HT1080 (cell line): ENCODE measurements around the gene DUSP2. TPM values are rescaled to one million over a fixed set of nuclear protein-coding genes. Genes with fewer than 3 reads are reported as not detected.

Source experiments
- DNase-seq: peaks from one replicate; pipeline ENCODE4 v3.0.0-alpha.2; 2015; ENCODE audit warnings: low read depth
- polyA plus RNA-seq, 2 experiments: library from polyadenylated mRNA; depleted of rRNA; stranded (reverse); fragments of >200 nt; gene quantifications; 2 replicates each; pipeline ENCODE4 v1.2.3, GENCODE V29; 2015
- total RNA-seq: library from RNA; depleted of rRNA; stranded (reverse); fragments of >200 nt; shearing (Covaris generic); gene quantifications from 2 replicates; pipeline ENCODE4 v1.2.3, GENCODE V29; 2014; rRNA removed

The DUSP2 gene, protein sequence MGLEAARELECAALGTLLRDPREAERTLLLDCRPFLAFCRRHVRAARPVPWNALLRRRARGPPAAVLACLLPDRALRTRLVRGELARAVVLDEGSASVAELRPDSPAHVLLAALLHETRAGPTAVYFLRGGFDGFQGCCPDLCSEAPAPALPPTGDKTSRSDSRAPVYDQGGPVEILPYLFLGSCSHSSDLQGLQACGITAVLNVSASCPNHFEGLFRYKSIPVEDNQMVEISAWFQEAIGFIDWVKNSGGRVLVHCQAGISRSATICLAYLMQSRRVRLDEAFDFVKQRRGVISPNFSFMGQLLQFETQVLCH
- 1.0 and 2.8 TPM in 2 replicates for total RNA-seq
- polyA plus RNA-seq (2015; cell fraction: cytosol; rRNA removed): 0.99 and 2.1 TPM in 2 replicates
- 0.91 and 1.4 TPM in 2 replicates for polyA plus RNA-seq (2015; cell fraction: nucleus; rRNA removed)

DNA sequence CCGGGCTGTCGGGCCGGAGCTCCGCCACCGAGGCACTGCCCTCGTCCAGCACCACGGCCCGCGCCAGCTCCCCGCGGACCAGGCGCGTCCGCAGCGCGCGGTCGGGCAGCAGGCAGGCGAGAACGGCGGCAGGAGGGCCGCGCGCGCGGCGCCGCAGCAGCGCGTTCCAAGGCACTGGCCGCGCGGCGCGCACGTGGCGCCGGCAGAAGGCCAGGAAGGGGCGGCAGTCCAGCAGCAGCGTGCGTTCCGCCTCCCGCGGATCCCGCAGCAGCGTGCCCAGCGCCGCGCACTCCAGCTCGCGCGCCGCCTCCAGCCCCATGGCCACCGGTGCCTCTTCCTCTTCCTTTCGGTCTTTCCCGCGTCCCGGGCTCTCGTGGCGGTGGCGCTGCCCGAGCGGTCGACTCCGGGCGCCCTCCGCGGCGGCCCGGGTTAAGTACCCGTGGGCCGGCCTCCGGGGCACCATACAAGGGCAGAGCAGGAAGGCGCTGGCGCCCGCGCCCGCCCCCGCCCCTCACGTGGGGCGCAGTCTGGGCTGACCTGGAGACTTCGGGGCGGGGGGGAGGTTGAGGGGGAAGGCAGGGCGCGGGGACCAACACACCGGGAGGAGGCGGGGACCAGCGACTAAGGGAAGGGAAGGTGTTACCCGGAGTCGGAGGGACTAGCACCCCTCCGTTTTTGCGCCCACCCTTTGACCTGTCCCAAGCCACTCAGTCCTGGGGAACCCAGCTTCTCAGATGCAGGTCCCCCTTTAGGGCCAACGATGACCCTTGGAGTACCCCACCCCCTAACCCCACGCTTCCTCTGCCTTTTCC, at the start of gene DUSP2:
TSS of gene DUSP2 (minus strand) at position 405 of the 812 bp plus-strand sequence. CDS start at position 319, 86 bp downstream.
- DNase-seq: peak; percentile 49

DNA sequence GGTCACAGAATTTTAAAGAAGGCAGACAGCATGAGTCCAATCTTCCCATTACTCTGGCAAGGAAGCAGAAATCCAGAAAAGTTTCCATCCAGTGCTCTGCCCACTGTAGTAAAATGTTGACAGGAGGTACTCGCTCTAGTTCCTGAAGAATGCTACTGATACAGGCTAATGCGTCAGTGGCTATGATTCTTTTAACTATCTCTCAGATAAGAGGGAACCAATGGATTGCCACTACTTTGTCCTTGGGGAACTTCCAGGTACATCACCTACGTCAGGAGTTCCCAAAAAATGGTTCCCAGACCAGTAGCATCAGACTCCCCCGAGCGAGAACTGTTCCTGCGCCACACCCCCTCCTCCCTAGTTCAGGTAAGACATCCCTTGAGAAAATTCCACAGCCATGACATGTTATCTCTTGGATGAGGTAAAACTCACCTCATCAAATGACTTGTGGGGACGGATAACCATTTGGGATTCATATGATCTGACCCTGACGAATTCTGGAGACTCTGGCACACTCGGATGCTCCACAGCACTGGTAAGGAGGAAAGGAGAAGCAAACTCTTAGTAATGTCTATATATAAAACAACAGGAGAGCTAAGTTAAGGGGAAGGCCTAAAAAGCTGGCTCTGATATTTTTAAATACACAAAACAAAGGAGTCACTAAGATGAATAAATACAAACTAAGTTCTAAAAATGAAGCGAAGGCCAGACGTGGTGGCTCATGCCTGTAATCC, 46.9 kb upstream of the DUSP2 start:
- no peak for DNase-seq

DNA sequence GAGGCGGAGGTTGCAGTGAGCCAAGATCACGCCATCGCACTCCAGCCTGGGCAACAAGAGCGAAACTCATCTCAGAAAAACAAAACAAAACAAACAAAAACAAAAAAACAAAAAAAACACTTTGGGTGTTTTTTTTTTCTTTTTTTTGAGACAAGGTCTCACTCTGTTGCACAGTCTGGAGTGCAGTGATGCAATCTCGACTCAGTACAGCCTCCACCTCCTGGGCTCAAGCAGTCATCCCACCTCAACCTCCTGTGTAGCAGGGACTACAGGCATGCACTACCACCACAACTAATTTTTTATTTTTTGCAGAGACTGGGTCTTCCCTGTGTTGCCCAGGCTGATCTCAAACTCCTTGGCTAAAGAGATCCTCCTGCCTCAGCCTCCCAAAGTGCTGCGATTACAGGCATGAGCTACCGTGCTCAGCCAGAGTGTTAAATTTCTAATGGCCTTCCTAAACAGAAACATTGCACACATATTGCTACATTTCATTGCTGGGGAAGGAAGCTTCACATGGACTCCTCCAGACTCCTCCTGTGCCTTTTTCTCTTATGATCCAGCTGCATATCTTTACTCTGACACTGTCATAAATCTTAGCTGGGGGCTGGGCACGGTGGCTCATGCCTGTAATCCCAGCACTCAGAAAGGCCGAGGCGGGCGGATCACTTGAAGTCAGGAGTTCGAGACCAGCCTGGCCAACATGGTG, 43.7 kb upstream of the DUSP2 start:
- no peak for DNase-seq

DNA sequence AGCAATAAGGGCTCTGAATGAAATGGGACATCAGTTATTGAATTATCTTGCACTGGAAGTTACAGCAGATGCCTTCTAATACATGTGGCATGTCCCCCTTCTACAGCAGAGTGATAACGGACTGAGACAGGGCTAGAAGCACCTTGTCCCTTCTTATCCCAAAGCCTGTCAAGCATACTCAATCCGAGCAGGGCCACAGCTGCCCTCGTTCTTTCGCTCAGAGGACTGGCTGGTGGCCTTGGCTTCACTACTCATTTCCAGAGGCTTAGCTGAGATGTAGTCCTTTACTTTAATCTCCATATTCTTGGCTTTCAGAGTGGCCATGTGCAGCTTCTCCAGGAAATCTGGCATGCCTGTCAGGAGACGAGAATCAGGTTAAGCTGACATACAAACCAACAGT, 41.3 kb upstream of the DUSP2 start:
- no peak for DNase-seq

DNA sequence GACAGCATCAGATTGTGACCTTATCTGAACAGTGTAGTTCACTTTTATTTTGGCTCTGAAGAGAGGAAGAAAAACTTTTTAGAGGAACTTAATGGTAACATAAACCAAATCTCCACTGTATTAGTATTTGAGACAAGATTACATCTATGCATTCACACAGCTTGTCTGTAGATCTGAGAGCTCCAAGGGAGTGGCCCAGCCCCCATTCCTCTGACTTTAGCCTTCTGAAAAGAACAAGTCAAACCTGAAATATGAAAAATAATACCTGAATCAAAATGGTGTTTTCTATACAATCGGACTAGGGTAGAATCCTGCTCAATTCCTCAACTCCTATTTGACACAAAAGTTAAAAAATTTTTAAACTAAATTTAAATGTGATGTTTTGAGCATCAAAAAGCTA, 40.3 kb upstream of the DUSP2 start:
- no peak for DNase-seq

DNA sequence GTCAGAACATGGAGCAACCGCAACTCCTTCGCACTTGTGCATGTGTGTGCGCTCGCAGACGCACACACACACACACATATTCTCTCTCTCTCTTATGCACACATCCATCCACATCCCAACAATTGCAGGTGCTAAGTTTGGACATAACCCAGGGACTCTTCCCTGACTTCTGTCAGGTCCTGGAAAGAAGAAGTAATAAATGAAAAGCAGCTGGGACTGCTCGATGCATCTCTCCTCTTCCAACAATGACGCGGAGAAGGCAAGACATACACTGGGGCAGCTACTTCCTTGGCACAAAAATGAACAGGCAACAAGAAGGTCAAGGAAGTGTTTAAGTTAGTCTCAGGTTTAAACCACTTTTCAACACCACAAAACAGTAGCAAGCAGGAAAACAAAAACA, 39.7 kb upstream of the DUSP2 start:
- no peak for DNase-seq

DNA sequence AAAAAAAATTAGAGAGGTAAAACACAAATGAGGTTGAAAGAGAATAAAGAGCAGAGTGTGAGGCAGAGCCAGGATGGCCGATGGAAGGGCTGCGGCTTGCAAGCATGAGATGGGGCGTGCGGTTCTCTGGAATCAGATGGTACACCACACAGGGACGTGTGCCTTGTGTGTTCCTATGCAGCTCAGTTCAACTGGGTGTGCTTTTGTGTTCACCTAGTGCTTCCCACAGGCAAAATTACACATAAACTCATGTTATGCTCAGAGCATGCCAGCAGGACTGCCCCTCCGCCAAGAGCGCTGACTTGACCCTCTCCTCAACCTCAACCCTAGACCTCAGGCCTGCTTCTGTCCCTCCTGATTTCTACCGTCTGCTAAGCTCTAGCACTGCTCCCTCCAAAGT, 38.9 kb upstream of the DUSP2 start:
- no peak for DNase-seq

DNA sequence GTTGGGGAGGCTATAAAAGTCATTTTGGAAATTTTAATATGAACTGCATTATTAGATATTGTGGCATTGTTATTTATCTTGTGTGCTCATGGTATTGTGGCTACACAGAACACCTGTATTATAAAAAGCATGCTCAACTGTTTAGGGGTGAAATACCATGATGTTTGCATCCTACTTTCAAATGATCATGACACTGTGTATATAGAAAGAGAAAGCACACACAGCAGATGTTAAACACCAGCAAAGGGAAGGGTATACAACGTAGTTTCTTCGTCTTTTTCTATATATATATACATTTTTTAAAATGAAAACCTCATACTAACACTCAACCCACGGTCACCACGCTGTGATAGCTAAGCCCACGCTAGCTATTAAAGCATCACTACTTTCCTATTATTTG, 36.3 kb upstream of the DUSP2 start:
- no peak for DNase-seq

DNA sequence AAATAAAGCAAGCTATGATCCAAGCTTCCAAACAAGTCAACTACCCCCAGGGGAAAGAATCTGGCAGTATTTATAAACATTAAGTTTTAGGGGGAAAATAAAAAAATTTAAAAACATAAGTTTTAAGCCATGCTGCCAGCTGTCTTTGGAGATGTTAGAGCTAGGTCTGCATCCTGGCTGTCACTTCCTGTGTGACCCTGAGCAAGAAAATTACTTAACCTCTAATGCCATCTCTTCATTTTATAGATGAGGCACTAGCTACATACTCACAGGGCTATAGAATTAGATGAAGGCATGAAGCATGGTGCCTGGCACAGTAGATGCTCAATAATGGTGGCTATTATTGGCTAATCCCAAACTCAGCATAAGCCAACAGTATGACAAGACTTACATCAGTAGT, 35.3 kb upstream of the DUSP2 start:
- no peak for DNase-seq

DNA sequence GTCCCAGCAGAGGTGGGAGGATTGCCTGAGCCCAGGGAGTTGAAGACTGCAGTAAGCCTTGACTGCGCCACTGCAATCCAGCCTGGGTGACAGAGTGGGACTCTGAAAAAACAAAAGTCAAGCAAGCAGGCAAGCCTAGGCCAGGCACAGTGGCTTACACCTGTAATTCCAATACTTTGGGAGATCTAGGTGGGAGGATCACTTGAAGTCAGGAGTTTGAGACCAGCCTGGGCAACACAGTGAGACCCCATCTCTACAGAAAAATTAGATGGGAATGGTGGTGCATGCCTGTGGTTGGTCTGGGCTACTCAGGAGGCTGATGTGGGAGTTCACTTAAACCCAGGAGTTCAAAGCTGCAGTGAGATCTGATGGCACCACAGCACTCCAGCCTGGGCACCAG, 34.8 kb upstream of the DUSP2 start:
- no peak for DNase-seq

DNA sequence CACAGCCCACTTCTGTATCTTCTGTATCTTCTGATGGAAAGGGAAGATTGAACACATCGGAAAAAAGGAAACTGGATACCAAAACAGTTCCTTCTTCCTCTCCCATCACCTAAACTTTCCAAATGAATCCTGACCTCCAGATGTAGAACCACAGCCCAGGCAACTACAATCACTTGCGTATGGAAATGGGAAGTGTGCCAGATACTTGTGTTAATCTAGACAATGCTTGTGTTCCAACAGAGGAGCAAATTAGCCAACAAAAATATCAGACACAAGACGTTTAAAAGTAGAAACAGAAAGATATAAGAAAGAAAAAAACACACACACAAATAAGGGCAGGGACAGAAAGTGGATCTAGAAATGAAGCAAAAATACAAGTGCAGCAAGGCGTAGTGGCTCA, 31.4 kb upstream of the DUSP2 start:
- DNase-seq: no peak

DNA sequence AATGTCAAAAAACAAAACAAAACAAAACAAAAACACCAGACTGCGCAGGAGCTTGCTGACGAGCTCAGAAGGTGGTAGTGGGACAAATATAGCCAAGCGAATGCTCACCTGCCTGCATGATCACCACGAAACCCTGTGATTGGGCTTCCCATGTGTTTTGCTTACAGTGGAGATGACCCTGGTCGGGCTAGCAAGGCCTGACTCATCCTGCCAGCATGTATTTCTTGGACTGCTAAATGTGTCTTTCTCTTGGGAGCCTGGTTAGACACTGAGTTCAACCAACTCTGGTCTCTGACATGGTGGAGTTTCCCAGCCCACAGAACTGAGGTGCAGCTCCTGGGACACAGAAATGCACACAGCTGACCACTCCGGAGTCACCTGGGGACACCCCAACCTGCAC, 30.7 kb upstream of the DUSP2 start:
- peak; percentile 15 for DNase-seq

DNA sequence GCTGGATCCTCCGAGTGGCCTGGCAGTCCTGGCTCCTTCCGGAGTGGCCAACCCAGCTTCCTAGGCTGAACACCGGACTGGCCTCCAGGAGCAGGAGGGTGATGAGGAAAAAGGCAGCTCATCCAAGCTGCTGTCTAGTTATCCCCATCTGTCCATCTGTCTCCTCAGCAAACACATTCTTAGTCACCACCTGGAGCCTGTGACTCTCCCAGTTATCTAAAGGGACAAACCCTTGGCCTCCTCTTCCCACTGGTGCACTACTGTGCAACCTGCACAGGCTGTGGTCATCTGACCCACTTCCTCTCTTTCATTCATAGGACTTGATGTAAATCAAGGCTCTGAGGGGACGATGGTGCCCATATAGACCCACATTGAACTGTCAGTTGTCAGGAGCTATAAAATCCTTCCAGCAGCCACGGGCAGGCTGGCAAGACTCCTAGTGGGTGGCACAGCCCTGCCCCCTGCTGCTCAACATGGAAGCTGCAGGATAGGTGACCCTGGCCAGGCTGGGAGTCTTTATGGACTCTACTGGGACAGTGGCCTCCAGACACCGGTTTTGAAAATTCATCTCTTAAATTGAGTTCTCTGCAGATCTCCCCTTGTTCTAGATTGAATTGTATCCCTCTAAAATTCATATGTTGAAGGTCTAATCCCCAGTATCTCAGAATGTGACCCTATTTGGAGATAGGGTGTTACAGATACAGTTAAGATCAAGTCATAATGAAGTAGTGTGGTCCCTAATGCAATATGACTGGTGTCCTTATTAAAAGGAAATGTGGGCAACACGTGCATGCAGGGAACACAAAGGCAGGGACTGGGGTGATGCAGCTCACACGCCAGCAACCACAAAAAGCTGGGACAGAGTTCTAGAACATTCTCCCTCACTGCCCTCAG, 29.3 kb upstream of the DUSP2 start:
- DNase-seq: peak; percentile 38

DNA sequence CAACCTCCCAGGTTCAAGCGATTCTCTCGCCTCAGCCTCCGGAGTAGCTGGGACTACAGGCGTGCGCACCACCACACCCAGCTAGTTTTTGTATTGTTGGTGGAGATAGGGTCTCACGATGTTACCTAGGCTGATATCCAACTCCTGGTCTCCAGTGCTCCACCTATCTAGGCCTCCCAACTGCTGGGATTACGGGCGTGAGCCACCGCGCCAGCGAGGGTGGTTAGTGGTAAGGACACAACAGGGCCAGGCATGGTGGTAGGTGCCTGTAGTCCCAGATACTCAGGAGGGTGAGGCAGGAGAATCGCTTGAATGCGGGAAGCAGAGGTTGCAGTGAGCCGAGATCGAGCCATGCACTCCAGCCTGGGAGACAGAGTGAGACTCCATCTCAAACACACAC, 26.6 kb upstream of the DUSP2 start:
- DNase-seq: no peak

DNA sequence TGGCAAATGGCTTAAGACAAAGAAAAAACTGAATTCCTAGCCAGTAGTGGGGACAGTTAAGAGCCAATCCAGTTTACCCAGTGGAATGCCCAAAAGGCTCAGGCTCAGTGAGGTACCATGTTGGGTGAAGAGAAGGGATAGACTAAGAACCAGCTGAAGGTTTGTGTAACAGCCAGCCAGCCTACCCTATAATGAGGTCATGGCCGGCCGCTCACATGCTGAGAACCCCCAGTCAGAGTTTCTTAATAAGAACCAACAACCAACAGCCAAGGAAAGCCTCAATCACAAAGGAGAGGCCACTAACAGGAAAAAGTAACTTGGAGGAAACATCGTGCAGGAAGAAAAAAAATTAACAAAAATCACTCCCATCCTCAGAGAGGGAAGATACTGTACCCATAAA, 25.4 kb upstream of the DUSP2 start:
- DNase-seq: no peak

DNA sequence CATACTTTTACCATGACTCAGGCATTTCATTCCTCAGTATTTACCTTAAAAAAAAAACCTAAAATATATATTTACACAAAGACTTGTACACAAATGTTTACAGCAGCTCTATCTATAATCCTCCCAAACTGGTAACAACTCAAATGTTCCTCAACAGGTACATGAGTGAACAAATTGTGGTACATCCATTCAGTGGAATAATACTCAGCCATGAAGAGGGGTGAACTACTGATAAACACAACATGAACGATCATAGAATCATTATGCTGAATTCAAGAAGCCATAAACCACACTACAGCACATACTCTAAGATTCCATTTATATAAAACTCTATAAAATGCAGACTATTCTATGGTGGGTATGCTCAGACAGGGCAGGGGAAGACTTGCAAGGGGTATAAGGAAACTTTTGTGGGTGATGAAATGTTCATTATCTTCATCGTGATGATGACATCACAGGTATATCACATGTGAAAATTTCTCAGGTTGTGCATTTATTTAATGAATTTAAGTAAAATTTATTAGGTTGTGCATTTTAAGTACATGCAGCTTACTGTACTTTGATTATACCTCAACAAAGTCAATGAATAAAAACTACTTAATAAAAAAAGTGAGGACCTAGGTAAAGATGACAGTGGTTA, 24.7 kb upstream of the DUSP2 start:
- no peak for DNase-seq

DNA sequence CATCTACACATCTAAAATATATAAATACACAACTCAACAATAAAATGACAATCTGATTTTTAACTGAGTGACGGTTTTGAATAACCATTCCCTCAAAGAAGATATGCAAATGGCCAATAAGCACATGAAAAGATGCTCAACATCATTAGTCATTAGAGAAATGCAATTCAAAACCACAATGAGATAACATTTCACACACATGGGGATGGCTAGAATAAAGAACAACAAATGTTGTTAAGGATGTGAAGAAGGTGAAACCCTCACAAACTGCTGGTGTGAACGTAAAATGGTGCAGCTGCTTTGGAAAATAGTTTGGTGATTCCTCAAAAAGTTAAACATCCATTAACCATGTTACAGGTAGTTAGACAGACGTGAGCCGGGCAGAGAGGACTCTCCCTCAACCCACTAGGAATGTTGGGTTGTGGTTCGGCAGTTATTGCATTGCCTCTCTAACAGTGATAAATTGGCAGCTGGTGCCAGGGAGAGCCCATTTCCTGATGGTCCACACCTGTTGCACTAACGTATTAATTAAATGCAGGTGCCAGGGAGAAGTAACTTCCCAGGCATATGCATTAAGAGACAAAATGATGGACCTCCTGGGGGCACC, 22.3 kb upstream of the DUSP2 start:
- no peak for DNase-seq

DNA sequence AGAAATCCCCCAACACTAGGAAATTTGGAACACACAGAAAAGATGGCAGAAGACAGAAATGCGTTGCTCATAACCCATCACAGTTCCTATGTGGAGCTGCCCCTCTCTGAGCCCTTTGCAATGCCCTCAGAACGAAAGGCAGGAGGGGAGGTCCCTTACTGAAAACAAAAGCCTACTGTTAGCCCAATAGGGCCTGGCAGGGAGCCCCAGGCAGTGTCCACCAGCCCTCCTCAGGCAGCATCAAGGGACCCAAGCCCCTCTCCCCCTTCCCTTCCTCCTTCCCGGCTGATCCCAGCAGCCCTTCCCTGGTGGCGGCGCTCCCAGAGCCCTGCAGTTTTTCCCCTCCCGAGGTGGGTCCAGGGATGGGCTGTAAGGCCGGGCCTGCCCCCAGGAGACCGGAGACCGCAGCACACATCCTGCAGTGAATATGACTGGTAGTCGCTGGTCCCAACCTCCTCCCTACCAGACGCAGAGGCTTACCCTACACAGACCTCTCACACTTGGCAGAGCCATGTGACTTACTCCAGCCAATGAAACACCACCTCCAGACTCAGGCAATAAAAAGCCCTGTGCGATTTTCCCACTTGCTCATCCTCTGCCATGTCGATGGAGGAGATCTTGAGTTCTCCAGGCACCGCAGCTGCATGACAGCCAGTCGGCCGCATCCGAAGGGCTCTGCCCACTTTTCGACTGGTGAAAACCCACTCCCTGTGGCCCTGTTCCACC, 19.4 kb upstream of the DUSP2 start:
- DNase-seq: no peak
